ENCODE measurements around the gene INMT. TPM values are rescaled to one million over a fixed set of nuclear protein-coding genes. Genes with fewer than 3 reads are reported as not detected.

Gene INMT
- total RNA-seq, 2 experiments from 2014 or later = 0.32 TPM; not detected in 1

- Histone ChIP-seq H3K4me3 (ENCODE audit: low read depth, low read length, poor library complexity, severe bottlenecking) (no peak overlapping the region), H4K20me1 (ENCODE audit: insufficient read depth, low read length) (no peaks in the 10 kb centered on the region), H2AFZ (ENCODE audit: low read length) (no peak overlapping the region), H3K9me3 (ENCODE audit: low read length) (no peaks in the 10 kb centered on the region), H3K4me1 (ENCODE audit: insufficient read depth, low read length, poor library complexity, severe bottlenecking) (peaks cover 27% of the 10 kb centered on the region), H3K9me2 (ENCODE audit: insufficient read depth, low read length) (no peaks in the 10 kb centered on the region), H3K36me3 (ENCODE audit: insufficient read depth, low read length) (no peaks in the 10 kb centered on the region), H3K4me2 (ENCODE audit: low read length) (no peak overlapping the region), H3K79me2 (ENCODE audit: insufficient read depth, low read depth, low read length) (no peaks in the 10 kb centered on the region), H3K27ac (ENCODE audit: low read depth, low read length, poor library complexity, severe bottlenecking) (no peak overlapping the region)
- POLR2A ChIA-PET = no interaction called here
- no peak for DNase-seq (ENCODE audit: low spot score)
- intact Hi-C loops (cut with micrococcal nuclease; ENCODE audit: unreplicated experiment) = no loop called here
- BruUV-seq (replicated peaks) = no TSS peak
- CTCF ChIA-PET (ENCODE audit: unreplicated experiment) = no interaction called here
- no peak for TF ChIP-seq CTCF (conservative IDR thresholded peaks at IDR 0.05; ENCODE audit: low read length)
- no peak for TF ChIP-seq EZH2phosphoT487 (IDR thresholded peaks at IDR 0.05; ENCODE audit: borderline replicate concordance, low read depth, low read length)
Measured at GRCh38 chr7:30729642-30730041, 22.3 kb upstream of the INMT start.

- Histone ChIP-seq H4K20me1 (ENCODE audit: insufficient read depth, low read length) (no peaks in the 10 kb centered on the region), H3K4me1 (ENCODE audit: insufficient read depth, low read length, poor library complexity, severe bottlenecking) (peaks cover 27% of the 10 kb centered on the region), H3K9me2 (ENCODE audit: insufficient read depth, low read length) (no peaks in the 10 kb centered on the region), H3K27ac (ENCODE audit: low read depth, low read length, poor library complexity, severe bottlenecking) (no peak overlapping the region), H3K4me2 (ENCODE audit: low read length) (no peak overlapping the region), H2AFZ (ENCODE audit: low read length) (no peak overlapping the region), H3K9me3 (ENCODE audit: low read length) (no peaks in the 10 kb centered on the region), H3K4me3 (ENCODE audit: low read depth, low read length, poor library complexity, severe bottlenecking) (no peak overlapping the region), H3K79me2 (ENCODE audit: insufficient read depth, low read depth, low read length) (no peaks in the 10 kb centered on the region), H3K36me3 (ENCODE audit: insufficient read depth, low read length) (no peaks in the 10 kb centered on the region)
- TF ChIP-seq CTCF (conservative IDR thresholded peaks at IDR 0.05; ENCODE audit: low read length) (no peak), EZH2phosphoT487 (IDR thresholded peaks at IDR 0.05; ENCODE audit: borderline replicate concordance, low read depth, low read length) (no peak)
- DNase-seq (ENCODE audit: low spot score) = no peak
- ChIA-PET POLR2A (no interaction called here), CTCF (ENCODE audit: unreplicated experiment) (interaction anchor here (0.6 kb wide), 1 partner anchor 39 kb away, joined by 3 read pairs; no protein-coding TSS in a partner anchor)
- intact Hi-C loops (cut with micrococcal nuclease; ENCODE audit: unreplicated experiment) = no loop called here
- BruUV-seq (replicated peaks) = no TSS peak
Measured at GRCh38 chr7:30730097-30730496, 21.8 kb upstream of the INMT start.

- DNase-seq (ENCODE audit: low spot score) = no peak
- Histone ChIP-seq H3K27ac (ENCODE audit: low read depth, low read length, poor library complexity, severe bottlenecking) (no peak overlapping the region), H3K4me1 (ENCODE audit: insufficient read depth, low read length, poor library complexity, severe bottlenecking) (peaks cover 27% of the 10 kb centered on the region), H3K9me2 (ENCODE audit: insufficient read depth, low read length) (no peaks in the 10 kb centered on the region), H4K20me1 (ENCODE audit: insufficient read depth, low read length) (no peaks in the 10 kb centered on the region), H3K4me3 (ENCODE audit: low read depth, low read length, poor library complexity, severe bottlenecking) (no peak overlapping the region), H2AFZ (ENCODE audit: low read length) (no peak overlapping the region), H3K79me2 (ENCODE audit: insufficient read depth, low read depth, low read length) (no peaks in the 10 kb centered on the region), H3K36me3 (ENCODE audit: insufficient read depth, low read length) (no peaks in the 10 kb centered on the region), H3K9me3 (ENCODE audit: low read length) (no peaks in the 10 kb centered on the region), H3K4me2 (ENCODE audit: low read length) (no peak overlapping the region)
- ChIA-PET CTCF (ENCODE audit: unreplicated experiment) (no interaction called here), POLR2A (no interaction called here)
- no TSS peak for BruUV-seq (replicated peaks)
- intact Hi-C loops (cut with micrococcal nuclease; ENCODE audit: unreplicated experiment) = no loop called here
- TF ChIP-seq CTCF (conservative IDR thresholded peaks at IDR 0.05; ENCODE audit: low read length) = no peak
- no peak for TF ChIP-seq EZH2phosphoT487 (IDR thresholded peaks at IDR 0.05; ENCODE audit: borderline replicate concordance, low read depth, low read length)
Measured at GRCh38 chr7:30730996-30731395, 20.9 kb upstream of the INMT start.
